Measurements from ENCODE around the gene DDIT4.

DDIT4 gene

DNA sequence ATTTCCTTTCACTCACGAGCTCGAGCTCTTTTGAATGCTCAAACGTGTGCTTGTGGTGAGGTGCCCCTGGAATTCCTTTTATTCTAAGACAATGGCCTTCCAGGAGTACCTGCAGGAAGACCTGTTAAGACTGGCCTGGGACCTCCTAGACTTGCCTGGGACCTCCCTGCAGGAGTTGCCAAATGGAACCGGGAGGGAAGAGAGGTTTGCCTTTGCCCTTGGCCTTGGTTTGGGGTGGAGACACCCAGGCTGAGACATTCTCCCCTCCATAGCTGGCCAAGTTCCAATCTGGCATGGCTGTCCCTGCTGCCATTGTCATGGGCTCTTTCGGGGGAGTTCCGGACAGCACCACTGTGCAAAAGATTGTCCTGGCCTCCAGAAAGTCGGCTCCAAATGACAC is 41.3 kb downstream of the DDIT4 start:
- DNase-seq (ENCODE audit: extremely low read depth in 1 of 2, low read depth in 1 of 2) = no peak

DNA sequence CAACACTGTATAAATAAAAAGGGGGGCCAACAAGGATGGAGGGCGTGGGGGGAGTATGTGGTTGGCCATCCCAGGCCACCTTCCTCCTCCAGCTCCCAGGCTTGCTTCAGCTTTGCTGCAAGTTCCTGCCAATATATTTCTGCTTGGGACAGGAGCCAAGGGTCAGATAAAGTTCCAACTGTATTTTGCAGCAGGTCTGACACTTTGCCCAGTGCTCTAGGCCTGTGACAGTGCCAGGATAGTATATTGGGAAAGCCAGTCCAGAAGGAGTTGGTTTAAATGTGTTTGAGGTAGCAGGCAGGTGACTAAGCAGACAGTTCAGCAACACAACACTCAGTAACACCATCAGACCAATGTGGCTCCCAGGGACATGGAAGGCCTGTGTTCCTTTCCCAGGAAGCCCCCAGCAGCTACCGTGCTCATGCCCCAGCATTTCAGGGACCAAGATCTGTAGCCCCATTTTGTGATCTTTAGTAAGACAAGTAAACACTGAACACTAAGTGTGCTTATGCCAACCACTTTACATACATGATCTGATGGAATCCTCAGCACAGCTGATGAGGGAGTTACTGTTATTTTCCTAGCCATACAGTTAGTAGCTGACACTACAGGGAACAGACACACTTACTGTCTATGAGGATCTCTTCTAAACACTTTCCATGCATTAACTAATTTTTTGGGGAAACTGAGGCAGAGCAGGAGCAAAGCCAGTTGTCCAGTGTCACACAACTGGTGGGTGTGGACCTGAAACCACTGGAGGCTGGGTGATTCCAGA is 42.1 kb downstream of the DDIT4 start:
- no peak for DNase-seq (ENCODE audit: extremely low read depth in 1 of 2, low read depth in 1 of 2)

DNA sequence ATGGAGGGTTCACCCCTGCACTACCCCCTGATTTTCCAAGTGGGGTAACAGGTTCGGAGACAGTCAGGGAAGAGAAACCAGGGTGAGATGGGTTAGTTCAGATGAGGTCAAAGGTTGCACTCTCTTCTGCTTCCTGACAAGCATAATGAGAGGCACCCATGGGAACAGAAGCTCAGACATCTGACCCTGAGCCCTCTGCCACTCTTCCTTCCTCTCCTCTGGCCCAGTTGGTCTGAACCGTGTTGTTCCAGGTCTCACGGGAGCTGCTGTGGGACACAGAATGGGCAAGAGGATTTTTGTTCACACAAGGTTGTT is 42.6 kb downstream of the DDIT4 start:
- no peak for DNase-seq (ENCODE audit: extremely low read depth in 1 of 2, low read depth in 1 of 2)

GRCh38 chr10:72316748-72317435 is 43.2 kb downstream of the DDIT4 start:
- DNase-seq (ENCODE audit: extremely low read depth in 1 of 2, low read depth in 1 of 2) = no peak

- DNase-seq (ENCODE audit: extremely low read depth in 1 of 2, low read depth in 1 of 2) = no peak
Measured at GRCh38 chr10:72318418-72319262, 44.9 kb downstream of the DDIT4 start.

- peak; percentile 82 to 84 for DNase-seq (ENCODE audit: extremely low read depth in 1 of 2, low read depth in 1 of 2)
Measured at GRCh38 chr10:72319416-72320254, 45.9 kb downstream of the DDIT4 start.

DNA sequence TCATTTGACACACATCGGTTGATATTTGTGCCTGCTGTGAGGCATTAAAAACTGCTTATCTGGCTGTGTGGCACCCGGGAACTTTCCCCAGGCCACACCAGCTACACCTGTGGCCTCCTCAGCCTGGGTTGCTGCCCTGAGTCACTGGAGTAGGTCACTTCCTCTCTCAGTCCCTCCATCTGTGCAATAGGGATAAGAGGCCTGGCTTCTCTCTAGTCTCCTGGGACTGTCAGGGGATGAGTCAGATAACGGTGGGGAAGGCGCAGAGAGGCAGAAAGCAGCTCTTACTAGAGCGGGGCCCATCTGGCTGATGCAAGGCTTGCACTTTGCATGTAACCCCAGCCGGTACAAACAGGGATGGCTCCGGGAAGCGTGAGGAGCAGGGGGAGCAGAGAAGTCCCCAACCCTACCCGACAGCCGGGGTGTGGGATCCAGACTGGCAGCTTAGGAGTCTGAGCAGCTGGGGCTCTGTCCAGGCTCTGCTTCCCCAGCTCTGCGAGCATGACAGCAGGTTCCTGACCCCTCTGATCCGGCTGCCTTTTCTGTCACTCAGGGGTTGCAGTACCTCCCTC is 47.0 kb downstream of the DDIT4 start:
- peak in 1 of 2 donors; percentile 82 for DNase-seq (ENCODE audit: extremely low read depth in 1 of 2, low read depth in 1 of 2)

DNA sequence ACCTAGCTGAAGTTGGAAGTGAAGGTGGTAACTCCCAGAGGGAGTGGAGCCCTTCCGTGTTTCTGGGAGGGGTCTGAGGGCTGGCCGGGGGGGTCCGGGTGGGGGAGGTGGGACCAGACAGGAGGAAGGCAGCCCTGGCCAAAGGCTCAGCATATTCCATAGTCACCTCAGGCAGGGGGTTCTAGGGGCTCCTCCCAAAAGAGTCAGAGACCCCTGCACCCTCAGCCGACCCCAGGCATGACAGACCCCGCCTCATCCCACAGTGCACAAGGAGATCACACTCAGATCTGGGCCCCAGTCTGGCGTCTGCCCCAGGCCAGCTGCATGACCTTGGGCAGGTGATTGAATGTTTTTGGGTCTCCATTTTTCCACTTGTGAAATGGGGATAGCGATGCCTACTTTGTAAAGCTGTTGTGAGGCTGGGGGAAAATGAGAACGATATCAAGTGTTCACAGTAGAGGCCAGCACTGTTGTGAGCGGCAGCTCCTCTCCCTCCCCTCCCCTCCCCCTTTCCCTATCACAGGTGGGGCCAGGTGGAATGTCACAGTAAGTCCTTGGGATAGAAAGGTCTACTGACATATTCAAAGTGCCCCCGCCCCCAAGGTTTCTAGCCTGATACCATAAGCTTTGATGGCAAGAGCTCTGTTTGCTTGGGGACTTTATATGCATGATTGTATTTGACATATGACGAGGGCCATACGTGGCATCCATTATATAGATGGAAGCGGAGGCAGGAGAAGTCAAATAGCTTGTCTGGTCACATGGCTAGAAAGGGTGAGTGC is 47.7 kb downstream of the DDIT4 start:
- DNase-seq (ENCODE audit: extremely low read depth in 1 of 2, low read depth in 1 of 2) = no peak

- DNase-seq (ENCODE audit: extremely low read depth in 1 of 2, low read depth in 1 of 2) = no peak
Measured at GRCh38 chr10:72322030-72322279, 48.2 kb downstream of the DDIT4 start.

- DNase-seq (ENCODE audit: extremely low read depth in 1 of 2, low read depth in 1 of 2) = no peak
Measured at GRCh38 chr10:72322280-72323058, 48.7 kb downstream of the DDIT4 start.

DNA sequence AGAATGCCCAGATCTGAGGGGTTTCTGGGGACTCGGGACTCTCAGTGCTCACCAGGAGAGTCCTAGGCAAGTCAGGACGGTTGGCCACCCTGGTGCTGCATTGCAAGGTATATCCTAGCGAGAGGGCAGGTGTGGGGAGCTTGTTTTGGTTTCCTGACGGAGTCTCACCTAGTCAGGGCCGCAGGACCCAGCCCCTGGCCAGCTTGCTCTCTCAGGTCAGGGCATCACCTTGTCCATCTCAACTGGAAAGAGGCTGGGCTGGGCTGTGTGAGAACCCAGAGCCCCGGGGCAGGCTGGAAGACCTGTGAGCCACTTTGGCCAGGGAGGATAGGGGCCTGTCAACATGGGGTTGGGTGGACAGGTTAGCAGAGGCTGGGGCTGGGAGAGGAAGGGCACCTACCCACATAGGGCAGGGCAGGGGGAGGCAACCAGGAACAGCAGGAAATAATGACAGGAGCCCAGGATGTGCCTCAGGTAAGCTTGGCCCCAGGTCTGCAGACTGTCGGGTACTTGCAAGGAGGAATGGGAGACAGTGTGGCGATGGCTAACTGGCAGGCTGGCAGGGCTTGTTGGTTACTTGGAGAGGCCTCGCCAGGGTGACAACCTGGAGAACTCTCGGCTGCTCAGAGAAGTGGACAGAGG is 49.5 kb downstream of the DDIT4 start:
- DNase-seq (ENCODE audit: extremely low read depth in 1 of 2, low read depth in 1 of 2) = no peak

GRCh38 chr10:72323771-72324191 is 50.1 kb downstream of the DDIT4 start:
- no peak for DNase-seq (ENCODE audit: extremely low read depth in 1 of 2, low read depth in 1 of 2)
